Left lung (tissue), 10 donors: Measurements from ENCODE around the gene BTBD7. TPM values are rescaled to one million over a fixed set of nuclear protein-coding genes. Genes with fewer than 3 reads are reported as not detected.

Source experiments
- ATAC-seq: fragments of 200-7000 bp; cut with Tn5 transposase; one replicate; pipeline ENCODE4 v1.9.1; 2020; ENCODE audit warnings: moderate library complexity
- DNase-seq, 4 donors: peaks; one replicate each; pipeline ENCODE4 v3.0.0-alpha.2; 2013 to 2020
- H3K27ac ChIP-seq, 2 donors: fragments of 200-600 bp; sonication (generic) in 1 of 2; one replicate each; pipeline versions ENCODE4 v1.5.0 to v1.8.0; 2020 to 2021
- H3K27me3 ChIP-seq, 2 donors: fragments of 200-600 bp; sonication (generic) in 1 of 2; one replicate each; pipeline versions ENCODE4 v1.5.0 to v1.8.0; 2020 to 2021
- H3K36me3 ChIP-seq, 2 donors: fragments of 200-600 bp; sonication (generic) in 1 of 2; one replicate each; pipeline versions ENCODE4 v1.5.0 to v1.8.0; 2020 to 2021
- H3K4me1 ChIP-seq, 2 donors: fragments of 200-600 bp; one replicate each; pipeline ENCODE4 v1.8.0; 2021
- H3K4me3 ChIP-seq, 2 donors: fragments of 200-600 bp; sonication (generic) in 1 of 2; one replicate each; pipeline versions ENCODE4 v1.5.0 to v1.8.0; 2020 to 2021; ENCODE audit warnings: mild to moderate bottlenecking in 1 of 2
- H3K9me3 ChIP-seq, 2 donors: fragments of 200-600 bp; sonication (generic) in 1 of 2; one replicate each; pipeline versions ENCODE4 v1.5.0 to v1.8.0; 2020 to 2021
- CTCF ChIP-seq, 2 donors: fragments of 200-600 bp; sonication (generic) in 1 of 2; IDR thresholded peaks; one replicate each; pipeline versions ENCODE4 v1.5.0 to v1.8.0; 2021; ENCODE audit warnings: antibody characterized with exemption in 2 of 2
- intact Hi-C, 2 donors: fragments of 100-400 bp; cut with DNase I; formaldehyde crosslinking; loops; one replicate each; pipeline versions ENCODE4 v1.11.2 to v1.14.2; 2022
- polyA plus RNA-seq, 6 donors: library from polyadenylated mRNA; unstranded; fragments of 120-200 nt; gene quantifications; one replicate each; pipeline ENCODE4 v1.2.1, GENCODE V29; 2013; ENCODE audit not compliant: insufficient read length in 6 of 6
- total RNA-seq, 2 donors: library from RNA; stranded (reverse); fragmentation: NEBNext Ultra II Directional; extraction: Animal tissue kit (Norgen Biotek cat#: 25700); gene quantifications; one replicate each; pipeline ENCODE4 v1.2.1, GENCODE V29; 2021
- donor health status: DM: no; HTN: yes; CAD: no.
- donor health status: DM: no; HTN: no; CAD: no.

Gene BTBD7
- total and polyA plus RNA-seq, 8 donors: 32.1 to 42.8 (median 38.7) TPM

DNA sequence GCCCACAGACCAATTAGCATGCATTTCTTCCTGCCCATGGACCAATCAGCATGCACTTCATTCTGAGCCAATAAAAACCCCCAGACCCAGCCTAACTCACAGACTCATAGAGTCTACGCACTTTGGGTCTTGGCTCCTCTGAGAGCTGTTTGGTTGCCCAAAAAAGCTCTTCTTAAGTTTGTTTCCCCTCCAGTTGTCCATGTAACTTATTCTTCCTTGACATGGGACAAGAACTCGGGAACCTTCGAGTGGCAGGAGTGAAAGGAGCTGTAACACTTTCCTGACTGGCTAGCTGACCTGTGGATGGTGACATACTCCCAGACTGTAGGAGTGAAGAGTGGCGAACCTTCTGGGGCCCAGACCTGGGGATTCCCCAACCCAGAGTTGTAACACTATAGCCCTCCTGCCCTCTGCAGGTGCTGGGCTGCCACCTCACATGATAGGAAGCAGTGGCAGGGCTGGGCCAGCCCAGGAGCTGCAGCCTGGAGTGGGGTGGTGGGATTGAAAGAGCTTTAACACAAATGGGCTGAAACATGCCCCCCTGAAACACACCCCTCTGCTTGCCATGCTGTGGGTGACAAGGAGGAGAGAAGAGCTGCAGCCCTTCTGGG, 4.4 kb upstream of the BTBD7 start:
- no peak for TF ChIP-seq CTCF (IDR thresholded peaks at IDR 0.05)
- ATAC-seq: no peak
- intact Hi-C loops: no loop called here

GRCh38 chr14:93333631-93334103, 831 bp upstream of the BTBD7 start:
- no peaks in the 10 kb centered on the region for H3K27me3 ChIP-seq
- ATAC-seq: no peak
- intact Hi-C loops: no loop called here
- H3K27ac ChIP-seq: peak overlapping the region; percentile 96
- no peak for DNase-seq
- peaks cover 0 to 5% of the 10 kb centered on the region in 2 donors for H3K9me3 ChIP-seq
- TF ChIP-seq CTCF (IDR thresholded peaks at IDR 0.05): no peak
- H3K36me3 ChIP-seq: no peaks in the 10 kb centered on the region
- peak overlapping the region; percentile 67 to 89 for H3K4me3 ChIP-seq
- H3K4me1 ChIP-seq: peaks cover 4 to 41% of the 10 kb centered on the region in 2 donors

More for the DNA sequence above, 4.4 kb upstream of the BTBD7 start:
- H3K27ac ChIP-seq: no peak overlapping the region
- peaks cover 0 to 8% of the 10 kb centered on the region in 2 donors for H3K4me1 ChIP-seq
- H3K4me3 ChIP-seq: no peak overlapping the region
- DNase-seq: no peak
- H3K27me3 ChIP-seq: no peaks in the 10 kb centered on the region
- no peaks in the 10 kb centered on the region for H3K36me3 ChIP-seq
- H3K9me3 ChIP-seq: peaks cover 0 to 5% of the 10 kb centered on the region in 2 donors

- peak; percentile 51 to 94 (median 65) for DNase-seq
- Histone ChIP-seq H3K36me3 (no peaks in the 10 kb centered on the region), H3K9me3 (peaks cover 0 to 5% of the 10 kb centered on the region in 2 donors), H3K27me3 (no peaks in the 10 kb centered on the region), H3K27ac (peak overlapping the region; percentile 96), H3K4me1 (peaks cover 4 to 54% of the 10 kb centered on the region in 2 donors), H3K4me3 (peak overlapping the region; percentile 67 to 89)
- no peak for TF ChIP-seq CTCF (IDR thresholded peaks at IDR 0.05)
- peak; percentile 88 for ATAC-seq
- intact Hi-C loops: no loop called here
Observed at GRCh38 chr14:93332397-93332852, 411 bp downstream of the BTBD7 start.

- ATAC-seq (peak; percentile 1), DNase-seq (peak in 1 of 4 donors; percentile 19)
- H3K27me3 ChIP-seq: no peaks in the 10 kb centered on the region
- H3K36me3 ChIP-seq: no peaks in the 10 kb centered on the region
- TF ChIP-seq CTCF (IDR thresholded peaks at IDR 0.05): no peak
- peak overlapping the region; percentile 96 for H3K27ac ChIP-seq
- H3K4me1 ChIP-seq: peaks cover 4 to 55% of the 10 kb centered on the region in 2 donors
- peaks cover 0 to under 1% of the 10 kb centered on the region in 2 donors for H3K9me3 ChIP-seq
- peak overlapping the region; percentile 67 to 89 for H3K4me3 ChIP-seq
- intact Hi-C loops: no loop called here
Observed at GRCh38 chr14:93331728-93332396, 974 bp downstream of the BTBD7 start.
